Activated CD4-positive, CD25-positive, alpha-beta regulatory T cell (primary cell): Measurements from ENCODE around the gene MUSTN1.

Experiments used
- DNase-seq, 4 experiments: peaks; one replicate each; lab custom pipeline; 2025; lab: John Stamatoyannopoulos, UW

Gene MUSTN1

GRCh38 chr3:52851348-52851747 lies 16.5 kb upstream of the MUSTN1 start:
- no peak for DNase-seq

- DNase-seq: no peak
These were observed 14.8 kb upstream of the MUSTN1 start for GRCh38 chr3:52849656-52850055.

GRCh38 chr3:52848617-52849016 lies 13.8 kb upstream of the MUSTN1 start:
- DNase-seq: no peak

- no peak for DNase-seq
These were observed 12.9 kb upstream of the MUSTN1 start for GRCh38 chr3:52847726-52848125.

- DNase-seq: no peak
These were observed 12.4 kb upstream of the MUSTN1 start for GRCh38 chr3:52847241-52847640.

- DNase-seq: no peak
These were observed 11.7 kb upstream of the MUSTN1 start for GRCh38 chr3:52846432-52846965.

GRCh38 chr3:52845691-52846431 lies 11.0 kb upstream of the MUSTN1 start:
- peak in 1 of 4 experiments; percentile 13 for DNase-seq

- no peak for DNase-seq
These were observed 10.3 kb upstream of the MUSTN1 start for GRCh38 chr3:52845157-52845556.

- DNase-seq: no peak
These were observed 9.6 kb upstream of the MUSTN1 start for GRCh38 chr3:52844290-52844975.

- DNase-seq: no peak
These were observed 9.1 kb upstream of the MUSTN1 start for GRCh38 chr3:52843881-52844280.

- no peak for DNase-seq
These were observed 8.5 kb upstream of the MUSTN1 start for GRCh38 chr3:52843108-52843865.

- DNase-seq: no peak
These were observed 7.6 kb upstream of the MUSTN1 start for GRCh38 chr3:52842424-52842823.

GRCh38 chr3:52841981-52842340 lies 7.1 kb upstream of the MUSTN1 start:
- no peak for DNase-seq

- no peak for DNase-seq
These were observed 6.6 kb upstream of the MUSTN1 start for GRCh38 chr3:52841211-52841980.

GRCh38 chr3:52839892-52840545 lies 5.2 kb upstream of the MUSTN1 start:
- DNase-seq: no peak

GRCh38 chr3:52839268-52839575 lies 4.4 kb upstream of the MUSTN1 start:
- no peak for DNase-seq

- no peak for DNase-seq
These were observed 3.9 kb upstream of the MUSTN1 start for GRCh38 chr3:52838561-52839267.

- DNase-seq: no peak
These were observed 2.2 kb upstream of the MUSTN1 start for GRCh38 chr3:52836986-52837385.

- DNase-seq: no peak
These were observed 1.6 kb upstream of the MUSTN1 start for GRCh38 chr3:52836471-52836845.

GRCh38 chr3:52835766-52836470 lies 1.1 kb upstream of the MUSTN1 start:
- no peak for DNase-seq
